Measurements from ENCODE around the gene CPNE9.
A peak's percentile ranks its signal among the peaks of the same experiment; 100 is the strongest.
"Not testable (repeated sequence)": the region's sequence is repeated elsewhere in the genome, so short reads cannot be mapped to it uniquely, and the experiment has no call there.

The CPNE9 gene

GRCh38 chr3:9770276-9770812, 66.7 kb downstream of the CPNE9 start:
- Histone ChIP-seq H3K27ac (peak overlapping the region; percentile 87 to 93), H3K36me3 (peaks cover 0 to 9% (median 6%) of the 10 kb centered on the region in 3 donors), H3K27me3 (no peaks in the 10 kb centered on the region), H3K9me3 (no peaks in the 10 kb centered on the region), H3K4me1 (peaks cover 0 to 38% (median 25%) of the 10 kb centered on the region in 4 donors), H3K4me3 (peak overlapping the region; percentile 68 to 76)
- intact Hi-C loops (cut with DNase I; ENCODE audit: low total_unique reads), result loop anchor here (2.0 kb wide), 1 partner anchor 22 kb away; the partner anchor contains the start of genes ARPC4 and TADA3
- TF ChIP-seq CTCF (IDR thresholded peaks at IDR 0.05), result no peak
- peak; percentile 89 to 95 for DNase-seq

- Histone ChIP-seq H3K27ac (peak overlapping the region; percentile 87 to 93), H3K4me1 (peaks cover 0 to 38% (median 25%) of the 10 kb centered on the region in 4 donors)
- not testable (repeated sequence) for H3K36me3 ChIP-seq, DNase-seq, H3K27me3 ChIP-seq, H3K4me3 ChIP-seq, H3K9me3 ChIP-seq
- intact Hi-C loops (cut with DNase I; ENCODE audit: low total_unique reads), result loop anchor here (2.0 kb wide), 1 partner anchor 22 kb away; the partner anchor contains the start of genes ARPC4 and TADA3
Observed at GRCh38 chr3:9771007-9771406, 67.4 kb downstream of the CPNE9 start.

- no peak overlapping the region for H3K4me3 ChIP-seq
- H3K9me3 ChIP-seq, result no peaks in the 10 kb centered on the region
- peaks cover 20 to 32% (median 21%) of the 10 kb centered on the region in 3 donors for H3K36me3 ChIP-seq
- H3K4me1 ChIP-seq, result peaks cover 0 to 16% (median 3%) of the 10 kb centered on the region in 4 donors
- DNase-seq, result no peak
- TF ChIP-seq CTCF (IDR thresholded peaks at IDR 0.05), result no peak
- intact Hi-C loops (cut with DNase I; ENCODE audit: low total_unique reads), result no loop called here
- no peaks in the 10 kb centered on the region for H3K27me3 ChIP-seq
- no peak overlapping the region for H3K27ac ChIP-seq
Observed at GRCh38 chr3:9776896-9777693, 73.5 kb downstream of the CPNE9 start.

GRCh38 chr3:9777694-9778021, 74.0 kb downstream of the CPNE9 start:
- Histone ChIP-seq H3K9me3 (no peaks in the 10 kb centered on the region), H3K36me3 (peaks cover 26 to 37% (median 27%) of the 10 kb centered on the region in 3 donors), H3K4me3 (no peak overlapping the region), H3K27ac (no peak overlapping the region), H3K27me3 (no peaks in the 10 kb centered on the region), H3K4me1 (peaks cover 0 to 16% (median 3%) of the 10 kb centered on the region in 4 donors)
- no peak for DNase-seq
- TF ChIP-seq CTCF (IDR thresholded peaks at IDR 0.05), result no peak
- intact Hi-C loops (cut with DNase I; ENCODE audit: low total_unique reads), result no loop called here

- no peaks in the 10 kb centered on the region for H3K9me3 ChIP-seq
- no peak for DNase-seq
- no peak overlapping the region for H3K4me3 ChIP-seq
- peaks cover 0 to 16% (median 3%) of the 10 kb centered on the region in 4 donors for H3K4me1 ChIP-seq
- H3K27me3 ChIP-seq, result no peaks in the 10 kb centered on the region
- no peak for TF ChIP-seq CTCF (IDR thresholded peaks at IDR 0.05)
- intact Hi-C loops (cut with DNase I; ENCODE audit: low total_unique reads), result no loop called here
- no peak overlapping the region for H3K27ac ChIP-seq
- peaks cover 33 to 45% (median 33%) of the 10 kb centered on the region in 3 donors for H3K36me3 ChIP-seq
Observed at GRCh38 chr3:9778143-9779074, 74.8 kb downstream of the CPNE9 start.

Measured in tibial artery (tissue), 4 donors.